Caco-2 (cell line): Measurements from ENCODE around the gene DNASE2. TPM values are rescaled to one million over a fixed set of nuclear protein-coding genes. Genes with fewer than 3 reads are reported as not detected.
A peak's percentile ranks its signal among the peaks of the same experiment; 100 is the strongest.

Experiments
- BruUV-seq: library from RNA; stranded (reverse); fragments of 400-500 nt; replicated peaks from 2 replicates; lab custom pipeline; 2021; lab: Mats Ljungman, UMichigan
- CTCF ChIA-PET: fragments of 300-600 bp; sonication (Branson Sonifier 250); formaldehyde crosslinking; loops from one replicate; lab custom pipeline; 2022; ENCODE audit warnings: antibody characterized with exemption; lab: Charles Lee
- POLR2A ChIA-PET: fragments of 300-600 bp; sonication (Branson Sonifier 250); formaldehyde crosslinking; loops from one replicate; lab custom pipeline; 2022; ENCODE audit warnings: antibody characterized with exemption; lab: Charles Lee
- DNase-seq, 2 experiments: peaks; one replicate each; pipeline versions ENCODE4 v3.0.0 to v3.0.0-alpha.2; 2020 to 2022
- H3K27me3 ChIP-seq: replicated peaks from 2 replicates; pipeline ENCODE4 v1.6.0; 2011; ENCODE audit warnings: low read length; ENCODE audit not compliant: control insufficient read depth, insufficient read depth
- H3K36me3 ChIP-seq: 2 replicates; pipeline ENCODE4 v1.5.1; 2011; ENCODE audit warnings: low read length; ENCODE audit not compliant: control insufficient read depth, insufficient read depth
- H3K4me1 ChIP-seq: fragments of 250-450 bp; sonication (Bioruptor Pico); 2 replicates; pipeline ENCODE4 v1.5.1; 2020; ENCODE audit warnings: mild to moderate bottlenecking
- H3K4me3 ChIP-seq: 2 replicates; pipeline ENCODE4 v1.5.1; 2011; ENCODE audit warnings: low read depth, mild to moderate bottlenecking, control low read depth, low read length
- H3K9me3 ChIP-seq: fragments of 250-450 bp; sonication (Bioruptor Pico); 2 replicates; pipeline ENCODE4 v1.5.1; 2020; ENCODE audit warnings: mild to moderate bottlenecking, moderate library complexity
- H3K27ac Mint-ChIP-seq: one replicate; pipeline ENCODE4 v1.8.0; 2022; ENCODE audit warnings: mixed read lengths; ENCODE audit not compliant: unreplicated experiment
- H3K27me3 Mint-ChIP-seq: one replicate; pipeline ENCODE4 v1.8.0; 2022; ENCODE audit warnings: mixed read lengths; ENCODE audit not compliant: insufficient read depth, unreplicated experiment
- H3K36me3 Mint-ChIP-seq: one replicate; pipeline ENCODE4 v1.8.0; 2022; ENCODE audit warnings: mild to moderate bottlenecking, mixed read lengths; ENCODE audit not compliant: insufficient read depth, unreplicated experiment
- H3K4me1 Mint-ChIP-seq: one replicate; pipeline ENCODE4 v1.8.0; 2022; ENCODE audit warnings: low read depth, mixed read lengths; ENCODE audit not compliant: unreplicated experiment
- H3K4me3 Mint-ChIP-seq: one replicate; pipeline ENCODE4 v1.8.0; 2022; ENCODE audit warnings: mild to moderate bottlenecking, moderate library complexity, mixed read lengths; ENCODE audit not compliant: unreplicated experiment
- H3K9me3 Mint-ChIP-seq: one replicate; pipeline ENCODE4 v1.8.0; 2022; ENCODE audit warnings: mixed read lengths; ENCODE audit not compliant: unreplicated experiment
- CTCF ChIP-seq, 2 experiments: fragments of 200-600 bp in 1 of 2; IDR thresholded peaks; 1 replicate in 1 of 2; 2 replicates in 1 of 2; pipeline versions ENCODE4 v1.5.1 to v1.8.0; 2011 to 2022; ENCODE audit warnings: antibody characterized with exemption in 1 of 2, control low read depth in 1 of 2, inconsistent platforms in 1 of 2, low read depth in 1 of 2, low read length in 1 of 2, mild to moderate bottlenecking in 1 of 2, moderate library complexity in 1 of 2; ENCODE audit not compliant: insufficient read depth in 1 of 2, severe bottlenecking in 1 of 2, unreplicated experiment in 1 of 2
- intact Hi-C: fragments of 100-400 bp; cut with micrococcal nuclease; formaldehyde crosslinking; loops from one replicate; pipeline ENCODE4 v1.10.0; 2022; ENCODE audit not compliant: unreplicated experiment
- total RNA-seq: library from RNA; stranded (reverse); gene quantifications from 2 replicates; pipeline ENCODE4 v1.2.3, GENCODE V29; 2022

Gene DNASE2
- total RNA-seq, 1 experiment from 2014 or later: 3.8 TPM

GRCh38 chr19:12885749-12886650, 4.8 kb upstream of the DNASE2 start:
- no peak overlapping the region for H3K27ac Mint-ChIP-seq
- peaks cover 5% of the 10 kb centered on the region for H3K27me3 Mint-ChIP-seq
- H3K4me3 ChIP-seq: peak overlapping the region; percentile 43
- H3K4me1 Mint-ChIP-seq: peaks cover 5% of the 10 kb centered on the region
- POLR2A ChIA-PET: interaction anchor here (0.6 to 1.0 kb wide), 2 partner anchors 60 to 93 kb away, joined by 5 read pairs; no protein-coding TSS in a partner anchor
- intact Hi-C loops: no loop called here
- H3K9me3 Mint-ChIP-seq: no peaks in the 10 kb centered on the region
- BruUV-seq: no TSS peak
- H3K36me3 ChIP-seq: no peaks in the 10 kb centered on the region
- no peaks in the 10 kb centered on the region for H3K27me3 ChIP-seq
- no peak for TF ChIP-seq CTCF (IDR thresholded peaks at IDR 0.05; ENCODE audit: insufficient read depth in 1 of 2, low read depth in 1 of 2, low read length in 1 of 2, severe bottlenecking in 1 of 2, unreplicated experiment in 1 of 2)
- DNase-seq: no peak
- H3K4me3 Mint-ChIP-seq: peak overlapping the region; percentile 56
- H3K4me1 ChIP-seq: no peaks in the 10 kb centered on the region
- H3K36me3 Mint-ChIP-seq: peaks cover 19% of the 10 kb centered on the region
- CTCF ChIA-PET: interaction anchor here (0.5 to 1.6 kb wide), 7 partner anchors 10 to 142 kb away, joined by 3 to 12 read pairs (median 4); no protein-coding TSS in a partner anchor
- peaks cover 22% of the 10 kb centered on the region for H3K9me3 ChIP-seq

- Histone ChIP-seq H3K27me3 (no peaks in the 10 kb centered on the region), H3K4me3 (peak overlapping the region; percentile 43), H3K4me1 (no peaks in the 10 kb centered on the region), H3K36me3 (no peaks in the 10 kb centered on the region), H3K9me3 (peaks cover 22% of the 10 kb centered on the region)
- Mint-ChIP-seq H3K4me1 (no peaks in the 10 kb centered on the region), H3K9me3 (no peaks in the 10 kb centered on the region), H3K36me3 (peaks cover 12% of the 10 kb centered on the region), H3K27ac (no peak overlapping the region), H3K4me3 (peak overlapping the region; percentile 80), H3K27me3 (peaks cover 5% of the 10 kb centered on the region)
- CTCF ChIA-PET: interaction anchor here (0.5 to 1.6 kb wide), 12 partner anchors 9 to 176 kb away, joined by 3 to 12 read pairs (median 4); no protein-coding TSS in a partner anchor
- POLR2A ChIA-PET: interaction anchor here (0.6 to 1.0 kb wide), 3 partner anchors 12 to 92 kb away, joined by 3 to 5 read pairs (median 5); no protein-coding TSS in a partner anchor
- no TSS peak for BruUV-seq
- peak in 1 of 2 experiments; percentile 49 for TF ChIP-seq CTCF (IDR thresholded peaks at IDR 0.05; ENCODE audit: insufficient read depth in 1 of 2, low read depth in 1 of 2, low read length in 1 of 2, severe bottlenecking in 1 of 2, unreplicated experiment in 1 of 2)
- DNase-seq: peak; percentile 87 to 88
- intact Hi-C loops: no loop called here
Measured at GRCh38 chr19:12884926-12885748, 3.9 kb upstream of the DNASE2 start.

GRCh38 chr19:12884627-12884925, 3.3 kb upstream of the DNASE2 start:
- ChIA-PET CTCF (interaction anchor here (0.6 to 1.6 kb wide), 10 partner anchors 8 to 177 kb away, joined by 3 to 12 read pairs (median 4); no protein-coding TSS in a partner anchor), POLR2A (interaction anchor here (0.6 to 1.0 kb wide), 2 partner anchors 12 to 62 kb away, joined by 3 to 5 read pairs; no protein-coding TSS in a partner anchor)
- no peak for TF ChIP-seq CTCF (IDR thresholded peaks at IDR 0.05; ENCODE audit: insufficient read depth in 1 of 2, low read depth in 1 of 2, low read length in 1 of 2, severe bottlenecking in 1 of 2, unreplicated experiment in 1 of 2)
- Mint-ChIP-seq H3K9me3 (no peaks in the 10 kb centered on the region), H3K27ac (no peak overlapping the region), H3K4me3 (peak overlapping the region; percentile 80), H3K27me3 (peaks cover 5% of the 10 kb centered on the region), H3K36me3 (peaks cover 12% of the 10 kb centered on the region), H3K4me1 (no peaks in the 10 kb centered on the region)
- no peak for DNase-seq
- no TSS peak for BruUV-seq
- Histone ChIP-seq H3K4me1 (no peaks in the 10 kb centered on the region), H3K36me3 (no peaks in the 10 kb centered on the region), H3K27me3 (no peaks in the 10 kb centered on the region), H3K4me3 (peak overlapping the region; percentile 43), H3K9me3 (peaks cover 22% of the 10 kb centered on the region)
- intact Hi-C loops: no loop called here
